Measurements from ENCODE around the gene ARHGEF19.
A peak's percentile ranks its signal among the peaks of the same experiment; 100 is the strongest.

Gene ARHGEF19

DNA sequence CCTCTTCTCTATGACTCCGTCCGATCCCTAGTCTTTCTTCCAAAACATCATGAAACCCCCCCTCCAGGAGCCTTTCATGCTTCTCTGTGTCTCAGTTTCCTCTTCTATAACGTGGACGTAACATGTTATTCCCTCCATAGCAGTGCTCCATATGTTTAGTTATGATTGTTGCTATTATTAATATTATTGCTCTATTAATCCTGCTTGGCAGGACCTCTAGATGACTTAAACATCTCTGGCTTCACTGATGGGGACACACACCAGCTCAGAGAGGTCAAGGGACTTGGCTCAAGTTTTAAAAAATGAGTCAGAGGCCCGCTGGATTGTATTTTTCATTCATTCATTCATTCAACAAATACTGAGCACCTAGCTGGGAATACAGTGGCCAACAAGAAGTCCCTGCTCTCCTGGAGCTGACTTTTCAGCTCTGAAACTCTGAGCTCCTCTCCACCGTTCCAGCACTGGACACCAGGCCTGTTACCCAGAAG is 24.9 kb upstream of the ARHGEF19 start:
- in situ Hi-C loops (cut with MboI; ENCODE audit: low sequenced_read_pairs), result no loop called here
- no peaks in the 10 kb centered on the region for H3K27me3 ChIP-seq (ENCODE audit: low read depth)
- H3K4me1 ChIP-seq, result peaks cover 15% of the 10 kb centered on the region
- no peaks in the 10 kb centered on the region for H3K9me3 ChIP-seq
- no peaks in the 10 kb centered on the region; the same call in 1 of the 2 replicates for H3K36me3 ChIP-seq (replicated peaks)
- peak overlapping the region; percentile 54 for H3K4me3 ChIP-seq
- no peak for DNase-seq (ENCODE audit: low spot score in 2 of 2)

DNA sequence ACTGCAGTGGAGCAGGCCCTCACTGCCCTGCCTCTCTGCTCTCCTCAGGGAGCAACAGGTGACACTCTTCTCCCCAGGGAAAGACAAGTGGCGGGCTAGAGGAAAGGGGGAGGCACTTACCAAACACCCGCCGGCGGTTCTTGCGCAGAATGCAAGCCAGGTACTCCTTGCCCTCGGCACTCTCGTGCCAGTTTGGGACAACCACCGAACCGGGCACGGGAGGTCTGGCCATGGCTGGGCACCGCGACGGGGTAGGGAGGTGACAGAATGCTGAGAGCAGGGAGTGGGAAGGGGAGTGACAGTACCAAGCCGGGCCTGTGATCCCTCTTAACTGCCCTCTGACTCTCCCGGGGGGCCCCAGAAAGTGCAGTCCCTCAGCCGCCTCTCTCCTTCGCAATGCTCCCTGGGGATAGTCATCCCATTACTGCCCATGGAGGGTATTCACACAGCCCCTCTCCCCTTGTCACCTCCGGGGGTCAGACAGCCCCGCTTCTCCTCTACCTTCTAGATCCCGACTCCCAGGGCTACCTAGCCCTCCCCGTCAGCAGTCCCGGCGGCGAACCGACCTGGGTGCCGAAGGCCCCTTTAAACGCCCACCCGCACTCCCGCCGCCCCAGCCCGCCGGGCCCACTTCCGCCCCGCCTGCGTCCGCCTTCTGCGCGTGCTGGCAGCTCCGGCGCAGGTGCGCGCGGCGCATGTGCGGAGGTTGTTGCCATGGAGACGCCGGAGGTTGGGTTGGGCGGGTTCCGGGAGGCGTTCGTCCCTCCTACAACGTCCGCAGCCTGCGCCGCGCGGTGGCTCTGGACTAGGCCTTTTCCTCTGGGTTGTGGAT is 24.3 kb upstream of the ARHGEF19 start, which contains the start of gene CPLANE2:
Gene CPLANE2, minus strand, starts transcription at position 673 of the 832 bp plus-strand sequence. Its CDS starts 441 bp downstream, at position 232.
- H3K9me3 ChIP-seq, result no peaks in the 10 kb centered on the region
- peaks cover 15% of the 10 kb centered on the region for H3K4me1 ChIP-seq
- no peaks in the 10 kb centered on the region; the same call in 1 of the 2 replicates for H3K36me3 ChIP-seq (replicated peaks)
- in situ Hi-C loops (cut with MboI; ENCODE audit: low sequenced_read_pairs), result no loop called here
- no peaks in the 10 kb centered on the region for H3K27me3 ChIP-seq (ENCODE audit: low read depth)
- H3K4me3 ChIP-seq, result peak within 1 kb of the TSS; percentile 54
- peak; percentile 91 to 97 for DNase-seq (ENCODE audit: low spot score in 2 of 2)

DNA sequence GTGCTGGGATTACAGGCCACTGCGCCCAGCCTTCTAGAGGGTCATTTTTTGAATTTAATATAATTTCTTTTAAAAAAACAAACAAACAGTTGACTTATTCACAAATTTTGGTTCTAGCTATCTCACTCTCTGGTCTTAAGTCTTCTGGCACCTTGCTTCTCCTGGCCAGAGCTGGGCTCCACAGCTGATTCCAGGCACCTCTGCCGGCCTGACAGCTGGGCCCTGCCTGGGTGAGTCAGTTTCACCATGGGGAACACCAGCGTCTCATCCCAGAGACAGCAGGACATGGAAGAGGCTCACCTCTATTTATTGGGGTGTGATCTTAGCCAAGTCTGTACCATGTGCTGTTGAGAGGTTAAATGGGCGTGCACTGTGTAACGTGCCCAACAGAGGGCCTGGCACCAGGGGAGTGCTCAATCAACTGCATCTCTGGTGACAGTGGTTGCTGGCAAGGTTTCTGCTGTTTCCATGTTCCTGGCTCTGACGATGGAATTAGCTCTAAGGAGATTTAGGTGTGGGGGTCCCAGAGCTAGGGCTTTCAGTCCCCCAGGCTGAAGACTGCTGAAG is 23.6 kb upstream of the ARHGEF19 start:
- H3K4me1 ChIP-seq, result peaks cover 15% of the 10 kb centered on the region
- peak overlapping the region; percentile 54 for H3K4me3 ChIP-seq
- H3K36me3 ChIP-seq (replicated peaks), result no peaks in the 10 kb centered on the region; the same call in 1 of the 2 replicates
- peak in 1 of 2 experiments; percentile 45 for DNase-seq (ENCODE audit: low spot score in 2 of 2)
- in situ Hi-C loops (cut with MboI; ENCODE audit: low sequenced_read_pairs), result no loop called here
- no peaks in the 10 kb centered on the region for H3K27me3 ChIP-seq (ENCODE audit: low read depth)
- H3K9me3 ChIP-seq, result no peaks in the 10 kb centered on the region

DNA sequence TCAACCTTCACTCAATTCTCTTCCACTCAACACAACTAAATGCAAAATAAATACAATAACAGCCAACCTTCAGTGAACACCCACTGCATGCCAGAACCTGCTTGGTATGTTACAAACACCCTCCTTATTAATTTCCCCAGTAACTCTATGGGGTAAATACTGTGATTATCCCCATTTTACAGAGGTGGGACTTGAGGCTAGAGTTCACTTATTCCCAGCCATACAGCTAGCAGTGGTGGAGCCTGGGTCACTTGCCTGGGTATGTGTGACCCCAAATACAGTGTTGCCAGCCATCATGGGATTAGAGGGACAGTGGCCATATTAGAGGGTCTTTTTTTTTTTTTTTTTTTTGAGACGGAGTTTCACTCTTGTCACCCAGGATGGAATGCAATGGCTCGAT is 22.9 kb upstream of the ARHGEF19 start:
- in situ Hi-C loops (cut with MboI; ENCODE audit: low sequenced_read_pairs), result no loop called here
- H3K4me3 ChIP-seq, result no peak overlapping the region
- H3K36me3 ChIP-seq (replicated peaks), result no peaks in the 10 kb centered on the region; the same call in 1 of the 2 replicates
- H3K27me3 ChIP-seq (ENCODE audit: low read depth), result no peaks in the 10 kb centered on the region
- H3K4me1 ChIP-seq, result peaks cover 15% of the 10 kb centered on the region
- DNase-seq (ENCODE audit: low spot score in 2 of 2), result no peak
- no peaks in the 10 kb centered on the region for H3K9me3 ChIP-seq

DNA sequence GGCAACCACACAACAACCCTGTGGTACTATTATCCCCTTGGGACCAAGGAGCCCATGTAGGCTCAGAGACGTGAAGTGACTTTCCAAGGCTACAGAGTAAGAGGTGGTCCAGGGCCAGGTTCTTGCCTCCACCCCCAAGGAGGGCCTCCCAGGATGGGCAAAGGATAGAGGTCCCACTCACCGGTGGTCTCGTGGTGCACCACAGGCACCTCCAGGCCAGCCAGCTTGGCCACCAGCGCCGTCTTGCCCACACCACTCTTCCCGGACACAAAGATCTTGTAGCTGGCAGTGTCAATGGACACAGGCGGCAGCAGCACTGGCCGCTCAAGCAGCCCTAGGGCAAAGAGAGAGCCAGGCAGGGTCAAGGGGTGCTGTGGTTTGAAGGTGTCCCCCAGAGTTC is 21.0 kb upstream of the ARHGEF19 start:
- Histone ChIP-seq H3K27me3 (ENCODE audit: low read depth) (no peaks in the 10 kb centered on the region), H3K4me1 (peaks cover 15% of the 10 kb centered on the region), H3K36me3 (replicated peaks) (no peaks in the 10 kb centered on the region; the same call in 1 of the 2 replicates), H3K4me3 (no peak overlapping the region), H3K9me3 (no peaks in the 10 kb centered on the region)
- in situ Hi-C loops (cut with MboI; ENCODE audit: low sequenced_read_pairs), result no loop called here
- no peak for DNase-seq (ENCODE audit: low spot score in 2 of 2)

DNA sequence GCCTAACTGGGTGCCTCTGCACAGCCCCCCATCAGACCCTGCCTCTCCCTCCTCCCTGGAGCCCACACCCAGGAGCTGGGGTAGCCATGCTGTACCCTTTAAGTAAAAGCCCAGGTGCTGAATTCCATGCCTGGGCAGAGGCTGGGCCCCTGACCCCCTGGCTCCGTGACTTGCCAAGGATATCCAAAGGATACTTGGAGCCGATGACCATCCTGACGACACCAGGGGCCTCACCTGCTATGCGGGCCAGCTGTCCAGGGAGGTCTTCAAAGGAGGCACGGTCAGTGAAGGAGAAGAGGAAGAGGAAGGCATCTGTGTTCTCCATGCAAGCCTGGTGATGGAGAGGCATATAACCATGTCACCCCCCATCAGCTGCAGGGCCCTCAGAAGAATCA is 19.9 kb upstream of the ARHGEF19 start:
- H3K36me3 ChIP-seq (replicated peaks), result no peaks in the 10 kb centered on the region; the same call in 1 of the 2 replicates
- in situ Hi-C loops (cut with MboI; ENCODE audit: low sequenced_read_pairs), result no loop called here
- H3K4me3 ChIP-seq, result no peak overlapping the region
- peaks cover 9% of the 10 kb centered on the region for H3K4me1 ChIP-seq
- DNase-seq (ENCODE audit: low spot score in 2 of 2), result no peak
- no peaks in the 10 kb centered on the region for H3K27me3 ChIP-seq (ENCODE audit: low read depth)
- no peaks in the 10 kb centered on the region for H3K9me3 ChIP-seq

DNA sequence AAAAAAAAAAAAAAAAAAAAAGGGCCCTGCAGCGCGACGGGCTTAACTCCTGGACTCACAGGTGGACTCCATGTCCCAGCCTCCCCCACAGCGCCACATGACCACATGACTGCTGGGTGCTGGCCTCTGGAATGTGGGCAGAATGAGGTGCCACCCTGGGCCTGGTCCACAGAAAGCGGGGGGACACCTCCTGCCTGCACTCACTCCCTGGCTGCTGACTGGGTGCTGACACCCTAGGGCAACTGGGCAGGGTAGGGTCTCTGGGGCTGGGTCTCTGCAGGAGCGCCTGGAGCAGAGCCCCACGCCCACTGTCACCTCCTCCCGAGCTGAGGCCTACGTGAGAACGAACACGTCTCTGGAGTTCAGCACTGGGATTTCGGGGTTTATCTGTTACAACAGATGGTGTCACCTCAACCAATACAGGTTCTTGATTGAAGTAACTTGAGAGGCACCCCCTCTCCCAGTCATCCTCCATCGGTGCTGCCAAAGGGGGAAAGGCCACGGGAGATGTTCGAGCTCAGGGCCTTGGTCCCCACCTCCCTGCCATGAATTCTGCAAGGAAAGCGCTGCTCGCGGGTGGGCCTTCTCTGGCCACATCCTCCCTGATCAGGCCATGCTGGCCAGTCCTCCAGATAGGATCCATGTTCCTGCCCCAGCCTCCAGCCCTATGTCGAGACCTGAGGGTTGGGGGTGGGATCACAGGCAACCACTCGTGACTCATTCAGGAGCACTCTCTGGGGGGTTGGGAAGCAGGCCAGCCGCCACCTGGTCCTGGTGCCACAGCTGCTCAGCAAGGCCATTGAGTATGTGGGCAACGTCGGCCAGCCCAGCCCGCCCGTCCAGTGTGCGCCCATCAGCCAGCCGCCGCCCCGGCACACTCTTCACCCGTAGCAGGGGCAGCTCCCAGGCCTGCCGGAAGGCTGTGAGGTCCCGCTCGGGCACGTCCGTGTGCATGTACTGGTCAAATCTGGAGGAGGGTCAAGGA is 19.2 kb upstream of the ARHGEF19 start:
- Histone ChIP-seq H3K27me3 (ENCODE audit: low read depth) (no peaks in the 10 kb centered on the region), H3K9me3 (no peaks in the 10 kb centered on the region), H3K4me3 (no peak overlapping the region), H3K36me3 (replicated peaks) (no peaks in the 10 kb centered on the region; the same call in 1 of the 2 replicates), H3K4me1 (peaks cover 7% of the 10 kb centered on the region)
- DNase-seq (ENCODE audit: low spot score in 2 of 2), result no peak
- in situ Hi-C loops (cut with MboI; ENCODE audit: low sequenced_read_pairs), result no loop called here

DNA sequence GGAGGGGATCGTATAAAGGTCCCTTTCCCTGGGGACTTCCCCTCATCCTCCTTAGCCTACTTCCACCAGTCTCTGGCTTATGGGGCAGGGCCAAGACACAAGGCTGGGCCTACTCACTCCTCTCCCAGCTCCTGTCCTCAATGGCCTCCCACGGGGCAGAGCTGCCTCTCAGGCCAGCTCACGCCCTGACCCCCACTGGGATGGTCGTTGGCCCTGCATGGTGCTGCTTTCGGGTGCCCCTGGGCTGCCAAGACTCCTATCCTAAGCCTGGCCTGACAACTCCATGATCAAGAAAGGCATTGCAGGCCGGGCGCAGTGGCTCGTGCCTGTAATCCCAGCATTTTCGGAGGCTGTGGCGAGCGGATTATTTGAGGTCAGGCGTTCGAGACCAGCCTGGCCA is 18.3 kb upstream of the ARHGEF19 start:
- Histone ChIP-seq H3K4me3 (no peak overlapping the region), H3K36me3 (replicated peaks) (no peaks in the 10 kb centered on the region; the same call in 1 of the 2 replicates), H3K9me3 (no peaks in the 10 kb centered on the region), H3K27me3 (ENCODE audit: low read depth) (no peaks in the 10 kb centered on the region), H3K4me1 (no peaks in the 10 kb centered on the region)
- in situ Hi-C loops (cut with MboI; ENCODE audit: low sequenced_read_pairs), result no loop called here
- DNase-seq (ENCODE audit: low spot score in 2 of 2), result no peak

DNA sequence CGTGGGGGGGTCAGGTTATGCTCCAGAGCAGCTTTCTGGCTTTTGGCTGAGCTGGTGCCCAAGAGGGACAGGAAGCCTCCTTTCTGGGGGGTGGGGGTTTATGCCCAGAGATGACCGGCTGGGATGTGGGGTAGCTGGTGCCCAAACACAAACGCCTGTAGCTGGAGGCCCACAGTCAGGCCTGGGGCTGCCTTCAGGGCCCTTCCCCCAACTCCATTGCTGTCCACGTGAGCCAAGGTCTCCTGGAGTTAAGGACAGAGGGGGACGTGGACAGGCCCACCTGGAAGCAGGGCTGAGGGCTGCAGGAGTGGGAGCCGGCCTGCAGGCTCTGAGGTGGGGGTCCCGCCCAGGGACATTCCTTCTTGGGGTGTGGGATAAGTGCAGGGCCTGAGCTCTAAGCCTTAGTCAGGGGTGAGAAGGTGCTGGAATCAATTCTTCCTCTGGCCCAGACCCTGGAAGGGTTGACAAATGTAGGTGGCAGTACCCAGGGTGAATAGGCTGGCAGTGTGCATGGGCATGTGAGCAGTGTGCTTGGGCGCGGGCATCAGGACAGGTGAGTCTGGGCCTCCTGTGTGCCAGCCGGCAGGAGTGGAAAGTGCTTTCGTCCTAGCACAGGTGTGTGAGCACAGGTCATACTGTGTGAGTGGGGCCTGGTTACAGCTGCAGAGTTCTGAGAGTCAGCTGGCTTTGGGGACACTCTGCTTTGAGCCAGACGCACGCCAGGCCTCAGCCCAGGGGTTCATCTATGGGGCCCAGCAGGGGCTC is 17.7 kb upstream of the ARHGEF19 start:
- Histone ChIP-seq H3K4me3 (no peak overlapping the region), H3K9me3 (no peaks in the 10 kb centered on the region), H3K4me1 (no peaks in the 10 kb centered on the region), H3K36me3 (replicated peaks) (no peaks in the 10 kb centered on the region; the same call in 1 of the 2 replicates), H3K27me3 (ENCODE audit: low read depth) (no peaks in the 10 kb centered on the region)
- in situ Hi-C loops (cut with MboI; ENCODE audit: low sequenced_read_pairs), result no loop called here
- DNase-seq (ENCODE audit: low spot score in 2 of 2), result no peak

DNA sequence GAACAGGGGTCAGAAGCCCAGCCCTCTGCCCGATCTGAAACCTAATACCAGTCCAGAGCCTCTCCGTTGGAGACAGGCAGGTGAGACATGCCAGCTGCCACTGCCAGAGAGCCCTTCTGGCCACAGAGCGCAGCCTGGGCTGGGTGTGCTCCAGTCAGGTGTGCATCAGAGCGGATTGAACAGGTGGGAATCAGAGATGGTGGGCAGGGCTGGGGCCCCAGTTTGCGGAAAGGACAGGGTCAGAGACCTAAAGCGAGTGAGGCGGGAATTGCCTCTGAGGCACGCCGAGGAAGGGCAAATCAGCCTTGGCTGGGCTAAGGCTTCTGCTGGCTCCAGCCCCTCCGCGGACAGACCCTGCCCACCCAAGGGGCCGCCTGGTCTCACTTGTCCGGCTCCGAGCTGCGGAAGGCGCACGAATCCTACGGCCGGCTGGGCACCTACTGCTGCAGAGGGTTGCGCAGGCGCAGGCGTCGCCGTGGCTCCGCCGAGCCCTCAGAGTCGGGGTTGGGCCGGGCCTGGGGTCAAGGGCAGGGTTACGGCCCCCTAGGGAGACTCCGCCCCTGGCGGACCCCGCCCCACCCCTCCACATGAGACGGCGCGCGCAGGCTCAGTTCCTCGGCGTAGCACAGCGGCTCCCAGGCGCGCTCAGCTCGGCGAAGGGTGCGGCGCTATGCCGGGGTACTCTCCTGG is 14.2 kb upstream of the ARHGEF19 start:
- H3K9me3 ChIP-seq, result no peaks in the 10 kb centered on the region
- H3K36me3 ChIP-seq (replicated peaks), result no peaks in the 10 kb centered on the region
- no peaks in the 10 kb centered on the region for H3K4me1 ChIP-seq
- no peak for DNase-seq (ENCODE audit: low spot score in 2 of 2)
- H3K27me3 ChIP-seq (ENCODE audit: low read depth), result no peaks in the 10 kb centered on the region
- no peak overlapping the region for H3K4me3 ChIP-seq
- in situ Hi-C loops (cut with MboI; ENCODE audit: low sequenced_read_pairs), result no loop called here

DNA sequence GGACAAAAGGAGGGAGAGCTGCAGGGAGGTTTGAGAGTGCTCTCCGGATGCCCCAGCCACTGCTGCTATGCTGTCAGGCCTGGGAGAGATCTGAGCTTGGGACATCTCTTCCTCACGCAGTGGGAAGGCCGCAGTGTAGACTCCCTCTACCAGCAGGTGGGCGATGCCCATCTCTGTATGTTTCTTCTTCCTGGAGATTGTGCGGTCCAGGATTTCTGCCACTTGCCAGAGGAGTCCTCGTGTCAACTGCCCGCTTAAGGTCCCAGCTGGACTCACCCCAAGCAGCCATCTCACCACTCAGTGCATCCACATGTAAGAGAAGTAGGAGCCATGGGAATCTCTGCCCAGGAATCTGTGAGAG is 13.7 kb upstream of the ARHGEF19 start:
- H3K36me3 ChIP-seq (replicated peaks), result no peaks in the 10 kb centered on the region
- no peaks in the 10 kb centered on the region for H3K27me3 ChIP-seq (ENCODE audit: low read depth)
- in situ Hi-C loops (cut with MboI; ENCODE audit: low sequenced_read_pairs), result no loop called here
- no peak overlapping the region for H3K4me3 ChIP-seq
- no peaks in the 10 kb centered on the region for H3K4me1 ChIP-seq
- no peak for DNase-seq (ENCODE audit: low spot score in 2 of 2)
- H3K9me3 ChIP-seq, result no peaks in the 10 kb centered on the region

DNA sequence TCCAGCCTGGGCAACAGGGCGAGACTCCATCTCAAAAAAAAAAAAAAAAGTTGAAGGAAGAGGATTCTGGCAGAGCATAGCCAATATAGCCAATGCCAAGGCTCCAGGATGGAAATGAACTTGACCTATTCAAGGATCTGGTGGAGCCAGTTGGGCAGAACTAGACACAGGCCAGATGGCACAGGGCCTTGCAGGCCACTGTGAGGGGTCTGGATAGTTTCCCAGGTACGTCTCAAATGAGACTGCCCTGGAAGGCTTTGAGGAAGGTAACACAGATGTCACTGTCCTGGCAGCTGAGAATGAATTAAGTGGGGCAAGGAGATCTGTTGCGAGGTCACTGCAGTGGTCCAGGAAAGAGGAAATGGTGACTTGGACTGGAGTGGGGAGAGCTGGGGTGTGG is 12.0 kb upstream of the ARHGEF19 start:
- in situ Hi-C loops (cut with MboI; ENCODE audit: low sequenced_read_pairs), result no loop called here

More for the DNA sequence above, 12.0 kb upstream of the ARHGEF19 start:
- no peak for DNase-seq (ENCODE audit: low spot score in 2 of 2)
- H3K27me3 ChIP-seq (ENCODE audit: low read depth), result no peaks in the 10 kb centered on the region
- no peaks in the 10 kb centered on the region for H3K9me3 ChIP-seq
- no peak overlapping the region for H3K4me3 ChIP-seq
- H3K36me3 ChIP-seq (replicated peaks), result no peaks in the 10 kb centered on the region
- H3K4me1 ChIP-seq, result no peaks in the 10 kb centered on the region
